ENCODE results near the gene SDF2. TPM values are rescaled to one million over a fixed set of nuclear protein-coding genes. Genes with fewer than 3 reads are reported as not detected.

The SDF2 gene
- total RNA-seq, 1 donor from 2014 or later: 52.8 TPM

DNA sequence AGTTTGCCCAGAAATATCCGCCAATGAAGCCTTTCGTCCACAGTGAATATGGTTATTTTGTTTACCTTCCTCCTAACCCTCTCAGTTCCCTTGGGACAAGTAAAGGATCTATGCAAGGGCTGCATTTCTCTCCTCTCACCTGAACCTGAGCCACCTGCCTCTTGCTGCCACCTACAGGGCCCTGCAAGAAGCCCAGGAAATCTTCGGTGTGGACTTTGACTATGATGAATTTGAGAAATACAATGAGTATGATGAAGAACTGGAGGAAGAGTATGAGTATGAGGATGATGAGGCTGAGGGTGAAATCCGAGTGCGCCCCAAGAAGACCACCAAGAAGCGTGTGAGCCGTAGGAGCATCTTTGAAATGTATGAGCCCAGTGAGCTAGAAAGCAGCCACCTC, 14.3 kb upstream of the SDF2 start:
- ATAC-seq: no peak
- Histone ChIP-seq H3K36me3 (peaks cover 100% of the 10 kb centered on the region), H3K27ac (no peak overlapping the region), H3K4me1 (no peaks in the 10 kb centered on the region), H3K4me3 (no peak overlapping the region), H3K27me3 (no peaks in the 10 kb centered on the region), H3K9me3 (no peaks in the 10 kb centered on the region)
- no peak for DNase-seq
- intact Hi-C loops (cut with DNase I): no loop called here
- TF ChIP-seq, protein P1, sequence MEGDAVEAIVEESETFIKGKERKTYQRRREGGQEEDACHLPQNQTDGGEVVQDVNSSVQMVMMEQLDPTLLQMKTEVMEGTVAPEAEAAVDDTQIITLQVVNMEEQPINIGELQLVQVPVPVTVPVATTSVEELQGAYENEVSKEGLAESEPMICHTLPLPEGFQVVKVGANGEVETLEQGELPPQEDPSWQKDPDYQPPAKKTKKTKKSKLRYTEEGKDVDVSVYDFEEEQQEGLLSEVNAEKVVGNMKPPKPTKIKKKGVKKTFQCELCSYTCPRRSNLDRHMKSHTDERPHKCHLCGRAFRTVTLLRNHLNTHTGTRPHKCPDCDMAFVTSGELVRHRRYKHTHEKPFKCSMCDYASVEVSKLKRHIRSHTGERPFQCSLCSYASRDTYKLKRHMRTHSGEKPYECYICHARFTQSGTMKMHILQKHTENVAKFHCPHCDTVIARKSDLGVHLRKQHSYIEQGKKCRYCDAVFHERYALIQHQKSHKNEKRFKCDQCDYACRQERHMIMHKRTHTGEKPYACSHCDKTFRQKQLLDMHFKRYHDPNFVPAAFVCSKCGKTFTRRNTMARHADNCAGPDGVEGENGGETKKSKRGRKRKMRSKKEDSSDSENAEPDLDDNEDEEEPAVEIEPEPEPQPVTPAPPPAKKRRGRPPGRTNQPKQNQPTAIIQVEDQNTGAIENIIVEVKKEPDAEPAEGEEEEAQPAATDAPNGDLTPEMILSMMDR (IDR thresholded peaks at IDR 0.05): peak; percentile 8

- TF ChIP-seq, protein P1 (IDR thresholded peaks at IDR 0.05): no peak
- Histone ChIP-seq H3K4me3 (no peak overlapping the region), H3K9me3 (no peaks in the 10 kb centered on the region), H3K27ac (no peak overlapping the region), H3K27me3 (no peaks in the 10 kb centered on the region), H3K4me1 (no peaks in the 10 kb centered on the region), H3K36me3 (peaks cover 100% of the 10 kb centered on the region)
- intact Hi-C loops (cut with DNase I): no loop called here
- ATAC-seq: no peak
- no peak for DNase-seq
These were observed 13.8 kb upstream of the SDF2 start for GRCh38 chr17:28675490-28675889.

DNA sequence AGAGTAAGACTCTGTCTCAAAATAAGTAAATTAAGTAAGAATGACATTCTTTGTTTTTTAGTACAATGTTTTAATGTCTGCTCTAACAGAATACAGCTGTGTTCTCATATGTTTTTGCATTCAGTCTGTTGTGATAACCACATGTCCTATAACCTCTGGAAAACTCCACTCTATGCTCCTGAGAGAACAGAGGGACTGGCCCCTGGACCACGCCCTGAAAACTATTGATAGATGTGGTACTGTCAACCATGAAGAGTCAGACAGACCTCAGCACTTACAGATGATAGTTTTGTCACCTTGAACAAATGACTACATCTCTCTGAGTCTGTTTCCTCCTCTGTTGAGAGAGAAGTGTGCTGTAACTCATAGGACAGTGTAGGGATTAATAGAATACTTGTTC, 8.2 kb upstream of the SDF2 start:
- TF ChIP-seq, protein P1 (IDR thresholded peaks at IDR 0.05): no peak
- peaks cover 5% of the 10 kb centered on the region for H3K4me1 ChIP-seq
- no peak overlapping the region for H3K27ac ChIP-seq
- no peaks in the 10 kb centered on the region for H3K27me3 ChIP-seq
- H3K9me3 ChIP-seq: no peaks in the 10 kb centered on the region
- no peak for ATAC-seq
- no peak overlapping the region for H3K4me3 ChIP-seq
- intact Hi-C loops (cut with DNase I): no loop called here
- peaks cover 80% of the 10 kb centered on the region for H3K36me3 ChIP-seq
- no peak for DNase-seq

DNA sequence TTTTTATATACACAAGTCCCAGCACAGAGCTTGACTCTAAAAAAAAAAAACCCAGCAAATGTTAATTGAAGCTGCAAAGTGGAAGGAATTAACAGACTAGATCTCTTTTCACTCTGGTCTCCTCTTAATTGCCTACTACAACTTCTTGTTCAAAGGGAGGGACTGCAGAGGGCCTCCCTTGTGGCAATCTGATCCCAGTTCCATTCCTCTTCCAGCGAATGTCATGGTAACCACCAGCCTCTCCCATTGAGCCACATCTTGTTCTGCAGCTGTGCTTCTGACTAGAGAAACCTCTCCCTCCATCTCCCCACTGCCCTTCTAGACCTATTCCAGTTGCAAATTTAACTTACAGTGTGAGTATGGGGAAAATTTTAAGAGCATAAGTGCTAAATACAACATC, 6.2 kb upstream of the SDF2 start:
- TF ChIP-seq, protein P1 (IDR thresholded peaks at IDR 0.05): no peak
- ATAC-seq (no peak), DNase-seq (no peak)
- peaks cover 71% of the 10 kb centered on the region for H3K36me3 ChIP-seq
- no peak overlapping the region for H3K27ac ChIP-seq
- H3K4me1 ChIP-seq: peaks cover 25% of the 10 kb centered on the region
- H3K9me3 ChIP-seq: no peaks in the 10 kb centered on the region
- intact Hi-C loops (cut with DNase I): no loop called here
- H3K27me3 ChIP-seq: no peaks in the 10 kb centered on the region
- no peak overlapping the region for H3K4me3 ChIP-seq

DNA sequence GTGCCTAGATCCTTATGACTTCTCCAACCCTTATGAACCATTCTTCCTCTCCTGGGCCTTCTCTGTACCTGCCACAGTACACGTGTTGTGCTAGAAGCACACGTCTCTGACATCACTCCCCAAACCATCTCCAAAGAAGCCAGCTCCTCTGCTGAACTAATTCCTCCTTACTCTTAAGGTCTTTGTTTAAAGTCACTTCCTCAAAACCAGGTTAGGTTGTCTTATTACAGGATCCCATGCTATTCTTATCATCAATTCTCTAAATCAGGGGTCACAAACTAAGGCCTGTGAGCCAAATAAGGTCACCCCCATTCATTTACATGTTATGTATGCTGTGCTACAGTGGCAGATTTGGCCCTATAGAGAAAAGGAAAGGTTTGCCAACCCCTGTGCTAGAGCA, 4.3 kb upstream of the SDF2 start:
- ATAC-seq (no peak), DNase-seq (no peak)
- Histone ChIP-seq H3K27me3 (no peaks in the 10 kb centered on the region), H3K36me3 (peaks cover 52% of the 10 kb centered on the region), H3K9me3 (no peaks in the 10 kb centered on the region), H3K4me1 (peaks cover 30% of the 10 kb centered on the region), H3K27ac (no peak overlapping the region), H3K4me3 (no peak overlapping the region)
- intact Hi-C loops (cut with DNase I): no loop called here
- TF ChIP-seq, protein P1 (IDR thresholded peaks at IDR 0.05): no peak

- no peak for DNase-seq
These were observed 2.0 kb upstream of the SDF2 start for GRCh38 chr17:28663723-28664122.

More at GRCh38 chr17:28663723-28664122, 2.0 kb upstream of the SDF2 start:
- H3K27me3 ChIP-seq: no peaks in the 10 kb centered on the region
- no peak for ATAC-seq
- intact Hi-C loops (cut with DNase I): no loop called here
- no peaks in the 10 kb centered on the region for H3K9me3 ChIP-seq
- H3K27ac ChIP-seq: no peak overlapping the region
- H3K4me3 ChIP-seq: no peak overlapping the region
- peaks cover 36% of the 10 kb centered on the region for H3K4me1 ChIP-seq
- peaks cover 32% of the 10 kb centered on the region for H3K36me3 ChIP-seq
- TF ChIP-seq, protein P1 (IDR thresholded peaks at IDR 0.05): no peak

Measured in upper lobe of right lung (tissue), 1 donor.